ENCODE data around the gene THPO.

THPO gene

GRCh38 chr3:184361932-184362667 lies 15.9 kb downstream of the THPO start:
- DNase-seq = peak; percentile 82 to 85

GRCh38 chr3:184361532-184361931 lies 16.5 kb downstream of the THPO start, which contains the start of the genes CLCN2 and POLR2H:
TSS of gene CLCN2 (minus strand) at chr3:184361605. CDS start at chr3:184361479, 126 bp downstream.
TSS of gene POLR2H (plus strand) at chr3:184361710. CDS start at chr3:184363493, 1,783 bp downstream.
- peak; percentile 61 to 71 for DNase-seq

DNA sequence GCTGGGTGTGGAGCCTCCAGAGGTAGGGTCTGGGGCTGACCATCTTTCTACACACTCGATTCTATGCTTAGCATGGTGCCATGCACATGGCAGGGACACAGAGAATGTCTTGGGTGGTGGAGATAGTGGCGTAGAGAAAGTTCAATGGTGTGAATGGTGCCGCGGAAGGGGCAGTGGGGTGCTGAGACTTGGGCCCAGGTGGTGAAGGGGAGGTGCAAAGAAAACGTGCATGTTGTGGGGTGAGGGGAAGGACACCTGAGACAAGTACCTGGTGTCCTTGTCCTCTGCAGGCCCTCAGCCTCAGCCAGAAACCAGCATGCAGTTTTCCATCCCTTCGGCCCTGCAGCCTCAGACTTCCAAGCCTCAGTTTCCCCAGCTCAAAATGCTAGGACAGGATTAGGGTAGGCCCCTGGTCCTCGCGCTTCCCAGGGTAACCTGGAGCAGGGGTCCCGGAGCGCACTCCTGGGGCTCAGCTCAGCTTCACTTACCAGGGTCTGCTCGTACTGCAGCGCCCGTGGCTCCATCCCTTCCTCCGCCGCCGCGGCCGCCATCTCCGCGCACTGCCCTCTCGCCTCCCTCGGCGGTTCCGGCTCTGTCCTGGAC lies 17.0 kb downstream of the THPO start:
- no peak for DNase-seq

- DNase-seq = peak; percentile 39 to 76
Observed at GRCh38 chr3:184360070-184360928, 17.7 kb downstream of the THPO start.

- DNase-seq = peak; percentile 76 to 77
Observed at GRCh38 chr3:184359610-184360009, 18.4 kb downstream of the THPO start.

DNA sequence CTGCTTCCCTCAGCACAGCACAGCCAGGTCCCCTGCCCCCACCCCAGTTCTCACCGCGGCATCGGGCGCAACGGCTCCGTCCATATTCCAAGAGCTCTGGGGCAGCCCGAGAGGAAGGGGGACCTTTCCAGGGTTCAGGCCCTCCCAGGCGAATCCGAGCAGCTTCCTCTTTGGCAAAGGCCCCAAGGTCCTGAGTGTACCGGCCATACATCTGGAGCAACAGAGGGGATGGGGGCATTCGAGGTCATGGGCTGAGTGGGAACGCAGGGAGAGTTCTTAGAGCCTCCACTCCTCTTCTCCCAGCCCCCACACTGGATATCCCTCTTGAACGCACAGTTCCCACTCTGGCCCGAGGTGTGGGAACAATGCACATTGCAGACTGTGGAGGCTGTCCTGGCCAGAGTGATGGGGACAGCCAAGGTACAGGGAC lies 19.1 kb downstream of the THPO start:
- no peak for DNase-seq

DNA sequence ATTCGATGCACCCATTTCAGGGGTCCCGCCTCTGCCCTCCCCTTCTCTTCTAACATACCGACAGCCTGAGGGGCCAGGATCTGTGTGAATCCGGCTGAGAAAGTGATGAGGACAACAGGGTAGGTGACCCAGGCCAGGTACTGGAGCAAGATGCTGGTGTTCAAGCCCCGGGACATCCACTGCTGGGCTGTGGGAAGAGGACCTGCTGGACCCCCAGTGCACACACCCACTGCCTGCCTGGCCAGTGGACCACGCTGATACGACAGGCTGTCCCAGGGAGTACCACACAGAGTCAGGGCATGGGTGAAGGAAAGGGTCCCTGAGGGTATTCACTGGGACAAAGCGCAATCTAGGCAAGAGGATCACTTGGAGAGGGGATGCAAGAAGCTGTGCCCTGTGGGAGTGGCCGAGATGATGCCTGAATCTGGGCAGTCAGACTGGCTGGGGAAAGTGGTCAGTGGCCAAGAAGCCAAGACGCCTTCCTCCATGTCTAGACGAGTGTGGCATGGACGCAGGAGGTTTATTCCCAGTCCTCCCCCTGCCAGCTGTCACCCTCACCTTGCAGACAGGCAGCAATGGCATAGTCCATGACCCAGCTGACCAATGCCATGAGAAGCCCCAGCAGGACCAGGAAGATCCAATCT lies 19.8 kb downstream of the THPO start:
- DNase-seq = no peak

DNA sequence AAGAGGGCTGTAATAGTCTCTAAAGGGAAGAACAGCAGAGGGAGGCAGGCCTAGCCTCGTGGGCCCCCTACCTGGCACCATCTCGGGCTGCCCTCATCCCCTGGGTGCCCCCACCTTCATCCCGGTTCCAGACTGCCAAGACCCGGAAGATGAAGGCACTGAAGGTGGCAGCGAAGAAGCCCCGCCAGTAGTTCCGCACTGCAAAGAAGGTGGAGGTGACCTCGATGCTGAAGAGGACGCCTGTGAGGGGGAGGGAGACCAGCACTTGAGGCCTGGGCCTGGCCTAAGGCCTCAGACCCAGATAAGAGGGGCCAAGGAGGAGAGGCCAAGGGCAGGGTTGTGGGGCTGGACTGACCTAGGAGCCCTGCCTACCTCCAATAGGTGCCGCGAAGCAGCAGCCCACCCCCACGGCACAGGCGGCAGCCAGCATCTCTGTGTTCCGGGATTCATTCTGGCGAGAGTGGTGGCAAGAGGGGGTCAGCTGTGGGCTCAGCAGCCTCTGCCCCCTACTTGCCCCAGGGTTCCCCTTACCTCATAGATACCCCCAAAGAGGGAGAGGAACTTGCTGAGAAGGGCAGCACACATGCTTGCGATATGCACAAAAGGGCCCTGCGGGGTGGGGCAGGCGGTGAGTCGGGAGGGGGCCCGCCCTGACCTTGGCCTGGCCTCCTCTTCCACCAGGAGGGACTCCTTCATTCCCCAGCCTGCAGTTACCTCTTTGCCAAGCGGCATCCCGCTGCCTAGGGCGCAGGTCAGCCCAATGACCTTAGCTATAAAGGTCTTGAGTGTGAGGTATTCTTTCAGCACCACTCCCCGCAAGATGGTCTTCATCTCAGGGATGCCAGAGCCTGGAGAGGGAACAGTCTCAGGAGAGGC lies 20.5 kb downstream of the THPO start:
- no peak for DNase-seq

- no peak for DNase-seq
Observed at GRCh38 chr3:184355261-184356040, 22.6 kb downstream of the THPO start.

DNA sequence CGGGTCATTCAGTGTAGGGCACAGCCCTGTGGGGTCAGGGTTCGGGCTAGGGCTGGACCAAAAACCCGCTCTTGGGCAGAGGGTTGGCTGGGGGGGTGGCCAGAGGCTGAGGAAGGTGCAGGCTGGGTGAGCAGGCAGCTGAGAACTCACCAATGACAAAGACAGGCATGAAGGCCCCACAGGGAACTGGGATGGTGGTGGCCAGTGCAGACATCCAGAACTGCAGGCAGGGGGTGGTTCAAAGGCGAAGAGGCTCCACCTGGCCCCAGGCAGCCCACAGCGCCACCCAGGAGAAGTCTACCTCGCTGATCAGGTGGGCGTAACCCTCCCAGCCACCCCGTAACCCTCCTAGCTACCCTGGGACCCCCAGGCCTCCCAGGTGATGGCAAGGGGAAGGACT lies 23.3 kb downstream of the THPO start:
- no peak for DNase-seq

DNA sequence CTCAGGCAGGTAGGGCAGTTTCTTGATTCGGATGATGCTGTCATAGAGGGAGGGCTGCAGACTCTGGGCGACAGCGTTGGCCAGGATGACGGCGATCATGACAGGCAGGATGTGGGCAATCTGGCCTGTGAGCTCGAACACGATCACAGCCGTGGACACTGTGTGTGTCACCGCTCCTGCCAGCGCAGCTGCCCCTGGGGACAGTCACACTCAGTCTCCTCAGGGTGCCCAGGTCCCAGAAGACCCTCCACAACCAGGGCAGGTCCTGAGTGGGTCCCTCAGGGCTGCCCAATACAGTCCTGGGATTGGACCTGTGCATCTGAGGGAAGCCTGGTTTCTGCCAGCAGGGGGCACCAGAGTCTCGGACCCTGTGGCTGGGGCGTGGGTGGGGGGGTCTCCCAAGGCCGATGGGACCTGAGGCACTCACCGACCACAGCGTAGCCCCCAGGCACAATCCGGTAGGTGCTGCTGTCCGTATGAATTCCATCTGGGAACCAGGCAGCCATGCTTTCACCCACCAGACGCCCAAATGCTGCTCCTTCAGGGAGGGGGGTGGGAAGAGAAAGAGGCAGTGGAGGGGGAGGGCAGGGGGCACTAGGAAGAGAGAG lies 23.8 kb downstream of the THPO start:
- peak in 1 of 2 donors; percentile 18 for DNase-seq

- no peak for DNase-seq
Observed at GRCh38 chr3:184353546-184353941, 24.5 kb downstream of the THPO start.

DNA sequence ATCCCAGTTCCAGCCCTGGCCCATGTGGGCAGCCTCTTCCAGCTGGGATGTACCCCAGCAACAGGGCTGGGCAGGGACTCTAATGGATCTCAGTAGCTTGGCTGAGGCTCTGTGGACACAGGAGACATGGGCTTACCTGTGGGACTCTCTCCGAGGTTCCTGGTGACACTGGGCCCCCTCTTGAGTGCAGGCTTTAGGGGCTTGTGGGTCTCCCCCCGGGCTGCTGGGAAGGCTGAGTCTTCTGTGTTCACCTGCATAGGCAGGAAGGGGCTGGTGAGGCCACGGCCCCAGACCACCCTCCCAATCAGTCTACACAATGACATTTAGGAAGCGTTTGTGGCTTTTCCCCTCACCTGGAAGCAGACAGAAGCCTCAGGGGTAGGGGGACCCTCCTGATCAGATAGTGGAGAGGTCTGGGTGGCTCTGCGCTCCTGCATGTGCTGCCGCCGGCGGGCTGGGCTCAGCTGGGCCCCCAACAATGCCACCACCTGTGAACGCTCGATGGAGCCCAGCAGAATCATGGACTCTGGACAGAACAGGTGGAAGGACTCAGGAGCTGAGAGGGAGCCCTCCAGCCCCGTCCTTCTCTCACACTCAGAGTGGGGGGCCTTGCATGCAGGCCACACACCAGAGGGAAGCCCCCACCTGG lies 25.0 kb downstream of the THPO start:
- no peak for DNase-seq

- DNase-seq = no peak
Observed at GRCh38 chr3:184352149-184352785, 25.7 kb downstream of the THPO start.

DNA sequence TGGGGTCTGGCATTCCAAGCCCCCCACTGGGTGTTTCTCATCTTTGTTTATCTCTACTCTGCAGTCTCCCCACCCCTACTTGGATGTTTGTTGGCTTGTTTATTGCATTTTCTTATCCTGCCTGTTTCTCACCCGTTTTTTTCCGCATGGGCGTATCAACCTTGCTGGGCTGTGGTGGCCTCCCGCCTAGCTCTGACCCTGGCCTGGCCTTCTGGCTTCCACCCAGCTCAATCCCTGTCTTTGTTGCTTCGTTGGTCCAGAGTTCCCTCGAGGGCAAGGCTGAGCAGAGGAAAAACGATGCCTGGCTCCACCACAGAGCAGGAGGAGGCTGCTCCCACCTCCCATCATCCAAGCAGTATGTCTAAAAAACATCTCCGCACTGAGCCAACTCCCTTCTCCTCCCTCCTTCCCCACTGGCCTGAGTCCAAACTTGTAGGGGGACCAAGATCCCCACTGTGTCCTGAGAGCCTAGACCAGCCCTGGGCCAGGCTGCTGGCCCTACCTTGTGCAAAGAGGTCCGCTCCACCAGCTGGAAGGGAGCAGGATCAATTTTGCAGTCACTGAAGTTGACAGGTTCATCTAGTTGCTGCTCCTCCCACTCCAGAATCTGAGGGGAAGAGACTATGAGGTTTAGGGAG lies 26.4 kb downstream of the THPO start:
- DNase-seq = no peak

DNA sequence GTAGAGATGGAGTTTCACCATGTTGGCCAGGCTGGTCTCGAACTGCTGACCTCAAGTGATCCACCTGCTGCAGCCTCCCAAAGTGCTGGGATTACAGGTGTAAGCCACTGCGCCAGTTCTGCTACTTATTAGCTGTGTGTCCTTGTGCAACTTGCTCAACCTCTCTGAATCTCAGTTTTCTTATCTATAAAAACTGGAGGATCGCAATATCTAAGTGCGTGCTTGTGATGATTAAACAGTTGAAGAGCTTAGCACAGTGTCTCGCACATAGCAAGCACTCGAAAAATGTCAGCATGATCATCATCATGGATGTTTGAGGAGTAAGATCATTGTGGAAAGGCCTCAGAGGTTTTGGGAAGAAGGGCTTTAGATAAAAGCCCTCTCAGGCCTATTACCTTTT lies 27.4 kb downstream of the THPO start:
- DNase-seq = no peak

- DNase-seq = no peak
Observed at GRCh38 chr3:184349563-184350470, 28.2 kb downstream of the THPO start.

GRCh38 chr3:184348057-184348382 lies 30.0 kb downstream of the THPO start:
- no peak for DNase-seq
